GM19452 (cell line): ENCODE results near the gene SEC14L1.
"Not testable (repeated sequence)": the region's sequence is repeated elsewhere in the genome, so short reads cannot be mapped to it uniquely, and the experiment has no call there.

Experiments
- ATAC-seq: cut with Tn5 transposase; IDR thresholded peaks from one replicate; pipeline ENCODE4 v1.9.1; 2021; ENCODE audit not compliant: unreplicated experiment

The SEC14L1 gene

DNA sequence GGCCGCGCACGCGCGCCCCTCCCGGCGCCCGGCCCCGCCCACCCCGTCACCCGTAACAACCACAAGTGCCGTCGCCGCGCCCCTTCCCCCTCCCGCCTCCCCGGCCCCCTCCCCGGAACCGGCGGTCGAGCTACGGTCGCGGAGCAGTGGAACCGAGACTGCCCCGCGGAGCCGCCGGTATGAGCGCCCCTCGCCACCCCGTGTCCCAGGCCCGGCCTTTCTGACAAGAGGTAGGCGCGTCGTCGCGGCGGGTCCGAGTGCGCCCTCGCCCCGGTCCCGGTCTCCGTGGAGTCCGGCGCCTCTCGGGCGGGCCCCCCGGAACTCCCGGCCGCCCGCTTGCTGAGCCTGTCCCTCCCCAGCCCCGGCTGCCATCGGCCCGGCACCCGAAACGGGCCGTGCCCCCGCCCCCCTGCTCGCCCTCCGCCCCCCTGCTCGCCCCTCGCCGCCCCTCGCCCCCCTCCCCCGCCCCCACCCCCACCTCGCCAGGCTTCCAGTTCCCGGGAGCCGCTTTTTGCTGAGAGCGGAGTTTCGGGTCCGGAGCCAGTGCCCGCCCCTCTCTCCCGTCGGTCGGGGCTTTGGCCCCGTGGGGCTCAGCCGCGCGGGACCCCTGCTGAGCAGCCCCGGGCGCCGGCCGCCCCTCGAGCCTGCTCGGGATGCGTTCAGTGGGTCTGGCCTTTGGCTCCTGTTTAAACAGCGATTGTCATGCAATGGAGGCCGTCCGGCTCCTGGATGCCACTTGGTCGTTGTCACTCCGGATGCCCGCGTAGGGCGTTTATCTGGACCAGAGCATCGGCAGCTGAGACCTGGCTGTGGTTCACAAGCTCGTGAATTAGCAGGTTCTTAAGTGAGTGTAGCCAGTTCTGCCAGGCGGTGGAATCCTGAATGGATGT, at the start of gene SEC14L1:
Gene SEC14L1 (plus strand): TSS at position 92 of the 890 bp plus-strand sequence. CDS start 2,628 bp downstream, outside the sequence.
- peak; percentile 24 for ATAC-seq

GRCh38 chr17:77092025-77092424, 48.7 kb upstream of the SEC14L1 start:
- no peak for ATAC-seq

- no peak for ATAC-seq
These were observed 45.3 kb upstream of the SEC14L1 start for GRCh38 chr17:77095461-77095860.

GRCh38 chr17:77096570-77097214, 44.1 kb upstream of the SEC14L1 start:
- no peak for ATAC-seq

GRCh38 chr17:77097631-77098180, 43.1 kb upstream of the SEC14L1 start:
- no peak for ATAC-seq

DNA sequence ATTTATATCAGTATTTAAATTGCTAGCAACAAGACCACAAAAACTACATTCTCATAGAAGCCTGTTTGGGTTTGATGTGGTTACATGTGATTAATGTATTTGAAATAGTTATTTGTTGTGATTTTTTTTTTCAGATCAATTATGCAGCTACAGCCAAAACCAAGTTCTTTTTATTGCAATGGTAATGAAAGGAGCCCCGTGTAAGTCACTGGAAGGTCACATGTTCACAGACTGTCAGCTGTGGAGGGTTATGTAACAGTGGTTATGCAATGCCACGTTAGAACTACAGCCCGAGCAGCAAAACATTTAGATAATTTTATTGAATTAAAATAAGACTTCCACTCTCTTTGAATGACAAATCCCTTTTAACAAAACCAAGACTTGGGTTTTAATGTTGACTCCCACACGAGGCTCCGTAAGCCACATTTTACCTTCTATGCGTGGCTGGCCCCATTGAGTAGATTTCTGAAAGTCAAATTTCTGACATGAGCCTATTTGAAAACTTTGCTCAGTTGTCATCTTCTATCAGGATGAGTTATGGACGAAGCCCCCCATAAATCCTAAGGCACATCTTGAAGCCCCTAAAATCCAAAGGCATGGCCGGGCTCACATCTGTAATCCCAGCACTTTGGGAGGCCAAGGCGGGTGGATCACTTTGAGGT, 41.8 kb upstream of the SEC14L1 start:
- no peak for ATAC-seq

- ATAC-seq = no peak
These were observed 40.8 kb upstream of the SEC14L1 start for GRCh38 chr17:77099997-77100396.

DNA sequence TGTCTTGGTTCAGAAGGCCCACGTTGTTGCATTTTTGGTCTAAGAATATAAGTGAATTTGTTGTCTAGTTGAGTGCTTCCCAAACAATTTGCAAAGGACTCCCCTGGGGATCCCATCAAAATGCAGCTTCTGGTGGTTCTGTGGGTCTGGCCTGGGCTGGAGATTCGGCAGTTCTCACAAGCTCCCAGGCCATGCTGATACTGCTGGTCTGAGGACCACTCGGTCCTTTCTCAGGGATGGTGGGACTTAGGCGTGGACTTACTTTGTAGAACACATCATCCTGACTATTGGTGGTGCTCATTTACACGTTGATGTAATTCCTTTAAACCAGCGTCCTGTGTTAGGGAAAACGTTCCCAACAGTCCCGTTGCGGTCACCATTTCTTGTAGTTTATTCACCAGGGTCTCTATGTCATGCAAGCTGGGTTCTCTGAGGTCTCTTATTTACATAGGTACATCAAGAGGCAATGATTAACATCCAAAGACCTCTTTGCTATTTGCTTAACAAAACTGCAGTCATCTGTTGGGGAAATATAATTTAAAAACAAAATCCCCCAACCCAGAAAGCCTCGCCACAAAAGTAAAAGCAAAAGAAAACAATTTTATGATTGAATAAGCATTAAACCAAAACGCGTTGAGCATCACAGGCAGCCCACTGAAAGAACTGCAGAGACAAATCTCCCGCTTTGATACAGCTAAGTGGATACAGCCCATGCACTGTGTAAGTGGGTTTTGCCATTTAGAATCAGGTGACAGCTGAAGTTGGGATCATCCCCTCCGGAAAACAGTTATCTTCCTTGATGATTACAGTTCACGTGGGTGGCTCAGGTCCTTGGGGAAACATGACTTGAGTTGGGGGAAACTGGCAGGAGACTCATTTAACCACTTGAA, 39.0 kb upstream of the SEC14L1 start:
- ATAC-seq = no peak

DNA sequence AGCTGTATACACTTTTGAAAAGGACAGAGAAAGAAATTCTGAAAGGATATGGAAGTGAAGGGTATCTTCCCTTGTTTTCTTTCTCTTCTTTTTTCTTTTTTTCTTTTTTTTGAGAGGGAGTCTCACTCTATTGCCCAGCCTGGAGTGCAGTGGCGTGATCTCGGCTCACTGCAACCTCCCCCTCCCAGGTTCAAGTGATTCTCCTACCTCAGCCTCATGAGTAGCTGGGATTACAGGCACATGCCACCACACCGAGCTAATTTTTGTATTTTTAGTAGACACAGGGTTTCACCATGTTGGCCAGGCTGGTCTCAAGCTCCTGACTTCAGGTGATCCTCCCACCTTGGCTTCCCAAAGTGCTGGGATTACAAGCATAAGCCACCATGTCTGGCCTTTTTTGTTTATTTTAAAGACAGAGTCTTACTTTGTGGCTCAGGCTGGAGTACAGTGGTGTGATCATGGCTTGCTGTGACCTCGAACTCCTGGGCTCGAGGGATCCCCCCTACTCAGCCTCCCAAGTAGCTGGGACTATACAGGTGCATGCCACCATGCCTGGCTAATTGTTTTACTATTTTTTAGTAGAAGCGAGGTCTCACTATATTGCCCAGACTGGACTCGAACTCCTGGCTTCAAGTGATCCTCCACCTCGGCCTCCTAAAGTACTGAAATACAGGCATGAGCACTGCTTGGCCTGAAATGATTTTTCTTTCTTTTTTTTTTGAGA, 38.2 kb upstream of the SEC14L1 start:
- not testable (repeated sequence) for ATAC-seq

DNA sequence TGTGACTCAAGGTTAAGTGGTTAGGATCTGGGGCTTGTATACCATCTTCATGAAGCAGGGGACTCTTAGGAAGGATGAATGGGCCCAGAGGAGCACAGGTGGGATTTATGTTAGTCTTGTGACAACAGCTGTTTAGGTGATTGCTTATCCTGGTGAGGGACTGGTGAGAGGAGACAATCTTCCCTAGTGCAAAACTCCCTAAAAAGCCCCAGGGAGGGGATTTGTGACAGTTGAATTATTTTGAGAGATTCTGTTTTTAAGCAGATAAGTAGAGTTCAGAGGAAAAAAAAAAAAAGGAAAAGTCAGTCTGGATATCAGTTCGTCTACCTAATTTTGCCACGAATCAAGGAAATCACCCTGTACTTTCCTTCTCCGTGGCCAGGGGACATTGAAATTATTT, 35.1 kb upstream of the SEC14L1 start:
- no peak for ATAC-seq

GRCh38 chr17:77106874-77107358, 33.9 kb upstream of the SEC14L1 start:
- ATAC-seq = peak; percentile 42

- ATAC-seq = peak; percentile 66
These were observed 33.0 kb upstream of the SEC14L1 start for GRCh38 chr17:77107506-77108433.

- ATAC-seq = no peak
These were observed 31.5 kb upstream of the SEC14L1 start for GRCh38 chr17:77109159-77109759.

DNA sequence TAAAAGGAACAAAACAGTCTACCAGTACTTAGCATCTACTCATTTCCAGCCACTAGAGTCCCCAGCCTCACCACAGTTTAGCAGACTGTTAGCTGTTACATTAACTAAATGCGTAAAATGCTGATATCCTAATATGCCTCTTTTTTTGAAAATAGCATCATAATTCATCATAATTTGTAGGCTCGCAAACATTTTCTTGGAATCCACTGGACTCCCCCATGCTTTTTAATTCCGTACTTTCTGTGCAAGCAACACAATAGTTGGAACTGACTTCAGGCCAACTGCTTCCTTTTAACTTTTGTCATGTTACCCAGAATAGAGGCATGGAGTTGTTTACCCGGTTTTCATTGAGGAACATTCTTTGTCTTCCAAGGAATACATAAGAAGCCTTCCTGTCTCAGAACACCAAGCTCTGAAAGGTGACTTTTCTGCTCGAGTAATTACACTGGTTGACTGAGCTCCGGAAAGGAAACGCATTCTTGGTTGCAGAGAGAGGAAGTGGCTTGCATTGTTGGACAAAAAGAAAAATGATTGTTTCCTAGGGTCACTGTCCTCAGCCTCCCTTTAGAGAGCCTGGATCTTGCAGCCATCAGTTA, 30.9 kb upstream of the SEC14L1 start:
- ATAC-seq = no peak

DNA sequence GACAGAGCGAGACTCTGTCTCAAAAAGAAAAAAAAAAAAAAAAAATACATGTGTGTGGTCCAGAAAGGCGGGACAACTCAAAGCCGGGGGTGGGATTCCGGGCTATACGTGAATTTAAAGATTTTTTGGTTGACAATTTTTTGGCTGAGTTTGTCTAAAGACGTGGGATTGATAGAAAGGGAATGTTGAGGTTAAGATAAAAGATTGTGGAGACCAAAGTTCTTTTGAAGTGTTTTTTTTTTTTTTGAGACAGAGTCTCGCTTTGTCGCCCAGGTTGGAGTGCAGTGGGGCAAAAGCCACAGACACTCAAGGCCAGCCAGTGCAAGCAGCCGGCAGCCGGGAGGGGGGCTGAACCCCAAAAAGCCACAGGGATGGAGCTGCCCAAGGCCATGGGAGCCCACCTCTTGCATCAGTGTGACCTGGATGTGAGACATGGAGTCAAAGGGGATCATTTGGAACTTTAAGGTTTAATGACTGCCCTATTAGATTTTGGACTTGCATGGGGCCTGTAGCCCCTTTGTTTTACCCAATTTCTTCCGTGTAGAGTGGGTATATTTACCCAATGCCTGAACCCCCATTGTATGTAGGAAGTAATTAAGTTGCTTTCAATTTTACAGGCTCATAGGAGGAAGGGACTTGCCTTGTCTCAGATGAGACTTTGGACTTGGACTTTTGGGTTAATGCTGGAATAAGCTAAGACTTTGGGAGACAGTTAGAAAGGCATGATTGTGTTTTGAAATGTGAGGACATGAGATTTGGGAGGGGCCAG, 29.4 kb upstream of the SEC14L1 start:
- not testable (repeated sequence) for ATAC-seq

DNA sequence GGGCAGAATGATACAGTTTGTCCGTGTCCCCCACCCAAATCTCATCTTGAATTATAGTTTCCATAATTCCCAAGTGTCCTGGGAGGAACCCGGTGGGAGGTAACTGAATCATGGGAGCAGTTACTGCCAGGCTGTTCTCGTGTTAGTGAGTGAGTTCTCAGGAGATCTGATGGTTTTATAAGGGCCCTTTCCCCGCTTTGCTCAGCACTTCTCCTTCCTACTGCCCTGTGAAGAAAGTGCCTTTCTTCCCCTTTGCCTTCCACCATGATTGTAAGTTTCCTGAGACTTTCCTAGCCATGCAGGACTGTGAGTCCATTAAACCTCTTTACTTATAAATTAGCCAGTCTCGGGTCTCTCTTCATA, 28.9 kb upstream of the SEC14L1 start:
- no peak for ATAC-seq

DNA sequence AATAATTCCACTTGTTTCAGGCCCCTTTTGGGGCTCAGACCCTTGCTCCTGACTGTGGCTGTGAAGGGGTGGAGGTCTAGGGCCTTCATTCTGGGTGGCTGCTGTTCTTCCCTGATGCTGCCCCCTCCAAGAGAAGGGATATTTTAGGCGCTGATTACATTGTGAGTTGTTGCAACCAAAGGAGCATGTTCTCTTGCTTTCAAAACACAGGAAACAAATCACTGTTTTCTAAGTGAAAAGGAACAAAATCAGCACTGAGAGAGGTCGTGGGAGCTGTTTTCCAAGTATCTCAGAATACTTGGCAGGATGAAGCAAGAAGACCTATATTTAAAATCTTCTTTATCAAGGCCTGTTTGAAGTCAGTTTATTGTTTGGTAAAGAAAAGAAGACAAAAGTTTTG, 25.3 kb upstream of the SEC14L1 start:
- no peak for ATAC-seq
